Measurements from ENCODE around the gene MYOZ1. TPM values are rescaled to one million over a fixed set of nuclear protein-coding genes. Genes with fewer than 3 reads are reported as not detected.
"Not testable (repeated sequence)": the region's sequence is repeated elsewhere in the genome, so short reads cannot be mapped to it uniquely, and the experiment has no call there.

MYOZ1 gene
- total and polyA plus RNA-seq, 2 of the 4 experiments (the other 2 are of a cell fraction): 0.18 to 0.29 TPM

- H3K56ac ChIP-seq (ENCODE audit: extremely low read depth, insufficient read depth, low read length); H3K9me1 ChIP-seq (ENCODE audit: insufficient read depth, low read length); H4K5ac ChIP-seq (ENCODE audit: low read depth, low read length); H2AK5ac ChIP-seq (ENCODE audit: low read depth, low read length); H3K36me3 ChIP-seq (ENCODE audit: control insufficient read depth, insufficient read depth, low read length); H3K27ac ChIP-seq (ENCODE audit: insufficient read depth, low read length); H2BK5ac ChIP-seq (ENCODE audit: low read depth, low read length, poor library complexity, severe bottlenecking); intact Hi-C loops (cut with micrococcal nuclease); H3K9me3 ChIP-seq (ENCODE audit: control insufficient read depth, insufficient read depth, low read length); H2BK20ac ChIP-seq (ENCODE audit: low read depth, low read length); H2AK9ac ChIP-seq (replicated peaks; ENCODE audit: low read depth, low read length, poor library complexity); H2AFZ ChIP-seq (replicated peaks; ENCODE audit: low read length, poor library complexity); H3K18ac ChIP-seq (ENCODE audit: low read depth, low read length); H3K79me1 ChIP-seq (ENCODE audit: low read depth in 1 of 2, low read length in 2 of 2); ATAC-seq (ENCODE audit: low read depth); H3K23ac ChIP-seq (ENCODE audit: low read depth, low read length); BruUV-seq (replicated peaks); H3K4me2 ChIP-seq (ENCODE audit: low read depth, low read length); H3K4ac ChIP-seq (ENCODE audit: low read depth, low read length); dilution Hi-C loops (cut with HindIII; ENCODE audit: low sequenced_read_pairs, unreplicated experiment); H3K4me1 ChIP-seq (ENCODE audit: control insufficient read depth, insufficient read depth, low read length); CTCF ChIA-PET; H4K91ac ChIP-seq (ENCODE audit: insufficient read depth, low read depth, low read length); POLR2A ChIA-PET (ENCODE audit: unreplicated experiment); H3K27me3 ChIP-seq (ENCODE audit: control insufficient read depth, insufficient read depth, low read length); H3K14ac ChIP-seq (replicated peaks; ENCODE audit: low read depth, low read length); H4K8ac ChIP-seq (ENCODE audit: low read depth in 2 of 2, low read length in 2 of 2); H4K20me1 ChIP-seq (ENCODE audit: insufficient read depth, low read length); in situ Hi-C loops (cut with MboI; ENCODE audit: low sequenced_read_pairs); H2BK15ac ChIP-seq (ENCODE audit: low read depth, low read length); DNase-seq; H3K9ac ChIP-seq (ENCODE audit: low read depth, low read length); H2BK120ac ChIP-seq (ENCODE audit: low read depth, low read length); H3K4me3 ChIP-seq (ENCODE audit: insufficient read depth, low read depth, low read length): not testable (repeated sequence)
- WGBS, 2 experiments (ENCODE audit: extremely low coverage in 2 of 2, insufficient read length in 1 of 2): no CpG with 5 or more reads among the region's 1 CpG
These were observed 46.4 kb upstream of the MYOZ1 start for GRCh38 chr10:73687641-73688040.

GRCh38 chr10:73674546-73674945 is 33.3 kb upstream of the MYOZ1 start:
- H3K18ac ChIP-seq (ENCODE audit: low read depth, low read length); H3K4me2 ChIP-seq (ENCODE audit: low read depth, low read length); H2AK9ac ChIP-seq (replicated peaks; ENCODE audit: low read depth, low read length, poor library complexity); H3K4ac ChIP-seq (ENCODE audit: low read depth, low read length); ATAC-seq (ENCODE audit: low read depth); H4K20me1 ChIP-seq (ENCODE audit: insufficient read depth, low read length); H2AK5ac ChIP-seq (ENCODE audit: low read depth, low read length); H3K4me3 ChIP-seq (ENCODE audit: insufficient read depth, low read depth, low read length); H4K91ac ChIP-seq (ENCODE audit: insufficient read depth, low read depth, low read length); H3K79me1 ChIP-seq (ENCODE audit: low read depth in 1 of 2, low read length in 2 of 2); in situ Hi-C loops (cut with MboI; ENCODE audit: low sequenced_read_pairs); H2BK120ac ChIP-seq (ENCODE audit: low read depth, low read length); H3K9me3 ChIP-seq (ENCODE audit: control insufficient read depth, insufficient read depth, low read length); H2AFZ ChIP-seq (replicated peaks; ENCODE audit: low read length, poor library complexity); H3K56ac ChIP-seq (ENCODE audit: extremely low read depth, insufficient read depth, low read length); DNase-seq; H3K9ac ChIP-seq (ENCODE audit: low read depth, low read length); H3K27ac ChIP-seq (ENCODE audit: insufficient read depth, low read length); POLR2A ChIA-PET (ENCODE audit: unreplicated experiment); H2BK15ac ChIP-seq (ENCODE audit: low read depth, low read length); H2BK20ac ChIP-seq (ENCODE audit: low read depth, low read length); H3K27me3 ChIP-seq (ENCODE audit: control insufficient read depth, insufficient read depth, low read length); H3K4me1 ChIP-seq (ENCODE audit: control insufficient read depth, insufficient read depth, low read length); BruUV-seq (replicated peaks); H4K8ac ChIP-seq (ENCODE audit: low read depth in 2 of 2, low read length in 2 of 2); H3K14ac ChIP-seq (replicated peaks; ENCODE audit: low read depth, low read length); dilution Hi-C loops (cut with HindIII; ENCODE audit: low sequenced_read_pairs, unreplicated experiment); H3K23ac ChIP-seq (ENCODE audit: low read depth, low read length); intact Hi-C loops (cut with micrococcal nuclease); H3K9me1 ChIP-seq (ENCODE audit: insufficient read depth, low read length); H2BK5ac ChIP-seq (ENCODE audit: low read depth, low read length, poor library complexity, severe bottlenecking); CTCF ChIA-PET; H4K5ac ChIP-seq (ENCODE audit: low read depth, low read length); H3K36me3 ChIP-seq (ENCODE audit: control insufficient read depth, insufficient read depth, low read length): not testable (repeated sequence)
- WGBS, 2 experiments (ENCODE audit: extremely low coverage in 2 of 2, insufficient read length in 1 of 2): no CpG with 5 or more reads among the region's 20 CpGs

Data from IMR-90 (cell line).